SH-SY5Y (cell line): Measurements from ENCODE around the gene TENM4.

Source experiments
- GATA2 ChIP-seq: IDR thresholded peaks from 2 replicates; pipeline ENCODE4 v1.6.1; 2011; ENCODE audit warnings: mild to moderate bottlenecking, low read depth, low read length
- GATA3 ChIP-seq: IDR thresholded peaks from 2 replicates; pipeline ENCODE4 v1.6.1; 2011; ENCODE audit warnings: low read depth, mild to moderate bottlenecking, low read length, moderate library complexity

GRCh38 chr11:78737301-78737700, 703.5 kb downstream of the TENM4 start:
- TF ChIP-seq GATA2 (no peak), GATA3 (no peak)
